ENCODE results near the gene FLVCR1. TPM values are rescaled to one million over a fixed set of nuclear protein-coding genes. Genes with fewer than 3 reads are reported as not detected.

FLVCR1 gene
- total RNA-seq, 4 donors from 2014 or later = 7.8 to 8.9 (median 8.2) TPM

DNA sequence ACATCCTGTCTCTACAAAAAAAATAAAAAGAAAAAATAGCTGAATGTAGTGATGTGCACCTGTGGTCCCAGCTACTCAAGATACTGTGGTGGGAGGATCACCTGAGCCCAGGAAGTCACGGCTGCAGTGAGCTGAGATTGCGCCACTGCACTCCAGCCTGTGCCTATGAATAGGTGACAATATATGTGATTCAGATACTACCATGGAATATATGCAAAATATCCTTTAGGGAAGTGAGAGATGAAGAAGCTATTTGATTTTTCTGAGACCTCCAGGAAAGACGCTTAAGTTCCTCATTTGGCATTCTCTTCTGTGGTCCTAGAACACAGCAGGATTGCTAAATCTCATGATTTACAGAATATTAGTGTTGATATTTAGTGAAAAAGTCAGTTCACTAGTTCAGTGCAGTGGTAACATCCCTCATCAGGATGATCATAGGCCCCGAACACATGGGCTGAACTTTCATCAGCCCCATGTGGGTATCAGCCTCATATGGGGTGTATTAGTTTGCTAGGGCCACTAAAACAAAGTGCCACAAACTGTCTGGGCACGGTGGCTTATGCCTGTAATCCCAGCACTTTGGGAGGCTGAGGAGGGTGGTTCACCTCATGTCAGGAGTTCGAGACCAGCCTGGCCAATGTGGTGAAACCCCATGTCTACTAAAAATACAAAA is 86.3 kb downstream of the FLVCR1 start:
- H3K4me1 ChIP-seq = no peaks in the 10 kb centered on the region
- TF ChIP-seq POLR2A (IDR thresholded peaks at IDR 0.05) = no peak
- no peak for TF ChIP-seq CTCF (IDR thresholded peaks at IDR 0.05)
- no peaks in the 10 kb centered on the region for H3K9me3 ChIP-seq
- WGBS, 2 donors = 91 to 94% methylated on average over 6 of the region's 6 CpGs
- no peak overlapping the region for H3K27ac ChIP-seq
- DNase-seq = no peak
- H3K36me3 ChIP-seq = no peaks in the 10 kb centered on the region
- intact Hi-C loops (cut with DNase I) = no loop called here
- H3K4me3 ChIP-seq (replicated peaks in 1 of 3) = no peak overlapping the region
- H3K27me3 ChIP-seq = no peaks in the 10 kb centered on the region

DNA sequence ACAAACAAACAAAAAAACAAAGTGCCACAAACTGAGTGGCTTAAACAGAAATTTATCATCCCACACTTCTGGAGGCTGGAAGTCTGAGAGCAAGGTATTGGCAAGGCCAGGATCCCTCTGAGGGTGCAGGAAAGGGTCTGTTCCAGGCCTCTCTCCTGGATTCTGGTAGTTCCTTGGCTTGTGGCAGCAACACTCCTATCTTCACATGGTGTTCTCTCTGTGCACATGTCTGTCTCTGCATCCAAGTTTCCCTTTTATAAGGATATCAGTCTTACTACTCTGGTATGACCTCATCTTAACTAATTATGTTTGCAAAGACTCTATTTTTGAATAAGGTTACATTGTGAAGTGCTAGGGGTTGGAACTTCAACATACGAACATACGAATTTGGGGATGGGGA is 87.0 kb downstream of the FLVCR1 start:
- Histone ChIP-seq H3K9me3 (no peaks in the 10 kb centered on the region), H3K27ac (no peak overlapping the region), H3K4me3 (replicated peaks in 1 of 3) (no peak overlapping the region), H3K4me1 (peaks cover 0 to 2% of the 10 kb centered on the region in 2 donors), H3K27me3 (no peaks in the 10 kb centered on the region), H3K36me3 (no peaks in the 10 kb centered on the region)
- DNase-seq = no peak
- 89 to 96% methylated on average over 2 of the region's 2 CpGs for WGBS, 2 donors
- intact Hi-C loops (cut with DNase I) = no loop called here
- TF ChIP-seq CTCF (IDR thresholded peaks at IDR 0.05) (no peak), POLR2A (IDR thresholded peaks at IDR 0.05) (no peak)

GRCh38 chr1:212945463-212946160 is 87.5 kb downstream of the FLVCR1 start:
- TF ChIP-seq CTCF (IDR thresholded peaks at IDR 0.05) (no peak), POLR2A (IDR thresholded peaks at IDR 0.05) (no peak)
- no peaks in the 10 kb centered on the region for H3K9me3 ChIP-seq
- no peaks in the 10 kb centered on the region for H3K36me3 ChIP-seq
- 85 to 87% methylated on average over 4 of the region's 4 CpGs for WGBS, 2 donors
- no peak overlapping the region for H3K27ac ChIP-seq
- intact Hi-C loops (cut with DNase I) = no loop called here
- no peak overlapping the region for H3K4me3 ChIP-seq (replicated peaks in 1 of 3)
- peaks cover under 1 to 5% of the 10 kb centered on the region in 2 donors for H3K4me1 ChIP-seq
- no peak for DNase-seq
- H3K27me3 ChIP-seq = no peaks in the 10 kb centered on the region

DNA sequence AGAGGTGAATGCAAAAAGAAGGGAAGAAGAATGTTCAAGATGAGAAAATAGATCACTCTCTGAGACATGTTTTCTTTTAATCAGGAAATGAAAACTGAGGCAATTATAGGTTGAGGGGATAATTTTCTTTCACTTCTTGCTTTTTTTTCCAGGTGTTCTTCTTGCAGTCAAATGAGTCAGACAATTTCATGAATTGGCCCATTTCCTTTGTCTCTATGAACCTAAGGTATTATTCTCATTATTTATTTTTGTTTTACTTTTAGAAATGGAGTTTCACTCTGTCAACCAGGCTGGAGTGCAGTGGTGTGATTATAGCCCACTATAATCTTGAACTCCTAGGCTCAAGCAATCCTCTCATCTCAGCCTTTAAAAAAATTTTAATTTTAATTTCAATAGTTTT is 88.8 kb downstream of the FLVCR1 start:
- TF ChIP-seq POLR2A (IDR thresholded peaks at IDR 0.05) = no peak
- no peak for TF ChIP-seq CTCF (IDR thresholded peaks at IDR 0.05)
- Histone ChIP-seq H3K27ac (no peak overlapping the region), H3K4me3 (replicated peaks in 1 of 3) (no peak overlapping the region), H3K27me3 (no peaks in the 10 kb centered on the region), H3K36me3 (no peaks in the 10 kb centered on the region), H3K4me1 (peaks cover 7 to 10% of the 10 kb centered on the region in 2 donors), H3K9me3 (no peaks in the 10 kb centered on the region)
- intact Hi-C loops (cut with DNase I) = no loop called here
- DNase-seq = no peak

Small RNA genes lying within 50 kb of the gene (small RNA-seq; reads per million reads assigned to genes)
- gene AC104333.1 (not detected), gene AC104333.2 (not detected)

Other genes starting within 250 kb of the FLVCR1 start
- 10 to 100 TPM in 3 of 4 donors, 1 to 10 TPM in 1; 9.2 to 21.2 (median 14.7) TPM for gene ATF3, start 249.5 kb upstream of the FLVCR1 start, total RNA-seq
- 1 to 10 TPM; 1.2 to 1.6 (median 1.2) TPM for gene BATF3, start 158.4 kb upstream of the FLVCR1 start, total RNA-seq
- gene NSL1, start 66.5 kb upstream of the FLVCR1 start, total RNA-seq = 10 to 100 TPM; 47.5 to 62.8 (median 62.2) TPM
- gene TATDN3, start 66.4 kb upstream of the FLVCR1 start, total RNA-seq = 10 to 100 TPM; 12.1 to 20.2 (median 18.6) TPM
- gene SPATA45, start 10.6 kb upstream of the FLVCR1 start, total RNA-seq = not detected
- gene VASH2, start 92.3 kb downstream of the FLVCR1 start, total RNA-seq = 1 to 10 TPM in 2 of 4 donors, under 1 TPM in 2; 0.24 to 2.0 (median 1.1) TPM
- gene ANGEL2, start 157.6 kb downstream of the FLVCR1 start, total RNA-seq = 10 to 100 TPM; 46.7 to 77.8 (median 65.7) TPM
- 10 to 100 TPM; 20.3 to 29.9 (median 22.1) TPM for gene RPS6KC1, start 193.0 kb downstream of the FLVCR1 start, total RNA-seq

All from thyroid gland (tissue), 4 donors.